Fibroblast of skin of left quadriceps (primary cell): ENCODE results near the gene GPR78.

Source experiments
- DNase-seq, 2 experiments: peaks; one replicate each; pipeline ENCODE4 v3.0.0-alpha.2; 2013; ENCODE audit warnings: low read depth in 2 of 2

GPR78 gene

DNA sequence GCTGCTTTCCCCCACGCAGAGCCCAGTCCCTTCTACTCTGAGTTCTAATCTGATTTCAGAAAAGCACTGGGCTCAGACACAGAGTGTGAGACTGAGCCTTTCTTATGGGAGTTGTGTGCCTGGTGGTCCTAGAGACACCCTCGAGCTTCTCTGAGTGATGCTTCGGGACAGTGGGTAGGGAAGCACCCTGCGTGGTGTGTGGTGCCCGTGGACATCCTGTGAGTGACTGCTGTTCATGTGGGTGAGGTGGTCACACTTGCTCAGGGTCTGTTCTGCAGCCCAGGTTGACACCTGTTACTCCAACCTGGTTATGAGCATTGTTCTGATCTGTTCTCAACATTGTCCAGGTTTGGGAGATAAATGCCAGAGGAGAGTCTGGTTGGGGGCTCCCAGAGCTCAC lies 6.1 kb downstream of the GPR78 start:
- DNase-seq, result no peak

DNA sequence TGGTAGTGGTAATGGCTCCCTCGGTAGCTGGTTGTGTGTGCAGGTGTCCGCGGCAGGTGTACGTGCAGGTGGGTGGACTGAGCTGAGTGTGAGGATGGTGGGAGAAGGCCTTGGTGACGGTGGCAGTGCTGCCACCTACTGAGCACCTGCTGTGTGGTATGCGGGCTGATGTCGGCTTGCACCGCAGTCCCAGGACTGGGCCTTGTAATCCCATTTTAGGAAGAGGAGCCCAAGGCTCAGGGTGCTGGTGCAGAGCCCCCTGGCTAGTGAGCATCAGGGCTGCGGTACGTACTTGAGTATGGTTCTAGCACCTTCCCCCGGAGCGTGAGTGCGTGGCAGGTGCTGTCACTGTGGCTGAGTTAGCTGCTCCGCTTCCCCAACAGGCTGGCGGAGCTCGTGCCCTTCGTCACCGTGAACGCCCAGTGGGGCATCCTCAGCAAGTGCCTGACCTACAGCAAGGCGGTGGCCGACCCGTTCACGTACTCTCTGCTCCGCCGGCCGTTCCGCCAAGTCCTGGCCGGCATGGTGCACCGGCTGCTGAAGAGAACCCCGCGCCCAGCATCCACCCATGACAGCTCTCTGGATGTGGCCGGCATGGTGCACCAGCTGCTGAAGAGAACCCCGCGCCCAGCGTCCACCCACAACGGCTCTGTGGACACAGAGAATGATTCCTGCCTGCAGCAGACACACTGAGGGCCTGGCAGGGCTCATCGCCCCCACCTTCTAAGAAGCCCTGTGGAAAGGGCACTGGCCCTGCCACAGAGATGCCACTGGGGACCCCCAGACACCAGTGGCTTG lies 6.7 kb downstream of the GPR78 start:
- DNase-seq, result no peak

DNA sequence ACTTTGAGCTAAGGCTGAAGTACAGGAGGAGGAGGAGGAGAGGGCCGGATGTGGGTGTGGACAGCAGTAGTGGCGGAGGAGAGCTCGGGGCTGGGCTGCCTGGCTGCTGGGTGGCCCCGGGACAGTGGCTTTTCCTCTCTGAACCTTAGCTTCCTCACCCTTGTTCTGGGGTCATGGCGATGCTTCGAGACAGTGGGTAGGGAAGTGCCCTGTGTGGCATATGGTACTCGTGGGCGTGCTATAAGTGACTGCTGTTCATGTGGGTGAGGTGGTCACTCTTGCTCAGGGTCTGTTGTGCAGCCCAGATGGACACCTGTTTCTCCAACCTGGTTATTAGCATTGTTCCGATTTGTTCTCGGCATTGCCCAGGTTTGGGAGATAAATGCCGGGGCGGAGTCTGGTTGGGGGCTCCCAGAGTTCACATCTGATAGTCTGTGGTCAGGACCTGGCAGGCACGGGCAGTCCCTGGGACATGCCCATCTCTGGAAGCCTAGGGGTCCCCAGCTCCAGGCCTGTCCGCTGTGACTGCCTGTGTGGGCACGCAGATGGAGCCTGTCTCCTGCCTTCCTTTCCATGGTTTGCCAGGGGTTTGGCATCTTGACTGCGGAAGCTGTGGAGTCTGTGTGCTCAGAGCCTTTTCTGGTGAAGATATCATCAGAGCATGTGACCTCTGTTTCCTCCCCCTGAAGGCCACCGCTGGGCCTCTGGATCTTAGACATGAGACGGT lies 7.4 kb downstream of the GPR78 start:
- no peak for DNase-seq

DNA sequence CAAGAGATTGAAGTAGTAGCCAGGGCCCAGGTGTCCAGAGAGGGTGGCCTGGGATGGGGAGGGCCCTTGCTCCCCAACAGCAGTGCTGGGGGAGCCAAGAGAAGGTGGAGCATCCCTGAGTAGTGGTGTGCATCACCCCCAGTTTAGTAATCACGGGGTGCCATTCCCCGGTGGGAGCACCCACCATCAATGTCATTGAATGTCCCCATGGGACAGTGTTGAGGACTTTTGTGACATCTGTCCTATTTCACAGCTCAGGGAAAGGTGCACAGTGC lies 7.9 kb downstream of the GPR78 start:
- no peak for DNase-seq

DNA sequence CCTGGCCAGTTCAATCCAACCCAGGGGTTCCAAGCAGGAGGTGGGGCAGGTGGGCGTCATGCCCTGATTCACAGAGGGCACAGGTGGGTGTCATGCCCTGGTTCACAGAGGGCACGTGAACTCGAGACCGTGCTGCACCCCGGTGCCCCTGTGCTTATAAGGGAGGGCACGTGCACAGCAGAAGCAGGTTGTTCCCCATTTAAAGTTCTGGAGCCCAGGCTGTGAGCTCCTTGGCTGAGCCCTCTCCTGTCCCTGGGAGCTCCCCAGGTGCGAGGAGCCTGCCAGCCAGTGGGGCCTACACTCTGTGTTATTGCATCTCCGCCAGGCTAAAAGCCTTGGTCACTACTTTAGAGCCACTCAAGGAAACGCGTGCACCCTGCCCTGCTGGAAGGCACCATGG lies 9.1 kb downstream of the GPR78 start:
- no peak for DNase-seq

DNA sequence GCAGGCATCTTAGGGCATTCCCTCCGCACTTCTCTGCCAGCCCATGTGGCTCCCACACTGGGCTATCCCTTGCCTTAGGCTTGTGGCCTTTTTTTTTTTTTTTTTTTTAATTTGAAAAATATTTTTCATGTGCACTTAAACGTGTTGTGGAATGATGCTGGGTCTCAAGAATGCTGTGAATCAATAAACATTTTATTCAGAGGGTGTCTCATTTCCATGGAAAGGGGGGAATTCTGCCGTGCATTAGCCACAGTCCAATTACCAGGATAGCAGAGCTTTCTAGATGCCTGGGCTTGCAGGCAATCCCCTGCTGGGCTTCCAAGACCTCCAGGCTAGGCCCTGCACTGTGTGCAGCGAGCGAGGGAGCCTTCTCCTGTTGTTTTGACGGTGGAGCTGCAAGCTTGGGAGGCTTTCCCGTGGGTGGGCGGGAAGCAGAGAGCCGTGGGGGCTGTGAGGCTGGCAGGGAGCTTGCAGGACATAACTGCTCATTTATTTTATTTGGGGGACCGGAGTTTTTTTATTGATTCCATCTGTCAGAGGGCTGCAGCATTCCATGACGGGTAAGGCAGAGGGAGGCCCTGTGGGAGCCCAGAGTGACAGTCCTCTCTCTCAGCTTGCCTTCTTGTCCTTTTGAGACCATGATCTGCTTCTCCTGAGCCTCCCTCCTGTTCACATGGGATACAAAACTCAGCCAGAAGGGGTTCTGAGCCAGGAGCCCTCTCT lies 9.8 kb downstream of the GPR78 start:
- peak; percentile 62 to 63 for DNase-seq

DNA sequence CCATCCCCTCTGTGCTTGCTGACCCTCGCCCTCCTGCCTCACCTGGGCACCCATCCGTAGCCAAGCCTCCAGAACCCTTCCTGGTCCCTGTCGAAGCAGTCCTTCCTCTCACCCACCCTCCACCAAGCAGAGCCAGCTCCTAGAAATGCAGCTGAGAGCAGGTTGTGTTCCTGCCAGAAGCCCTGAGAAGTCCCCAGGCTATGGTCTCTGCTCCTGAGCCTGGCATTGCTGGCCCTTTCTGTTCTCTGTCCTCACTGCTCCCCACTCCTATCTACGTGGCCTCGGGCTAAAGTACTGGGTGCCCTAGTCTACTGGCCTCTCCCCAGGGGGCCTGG lies 10.3 kb downstream of the GPR78 start:
- no peak for DNase-seq

DNA sequence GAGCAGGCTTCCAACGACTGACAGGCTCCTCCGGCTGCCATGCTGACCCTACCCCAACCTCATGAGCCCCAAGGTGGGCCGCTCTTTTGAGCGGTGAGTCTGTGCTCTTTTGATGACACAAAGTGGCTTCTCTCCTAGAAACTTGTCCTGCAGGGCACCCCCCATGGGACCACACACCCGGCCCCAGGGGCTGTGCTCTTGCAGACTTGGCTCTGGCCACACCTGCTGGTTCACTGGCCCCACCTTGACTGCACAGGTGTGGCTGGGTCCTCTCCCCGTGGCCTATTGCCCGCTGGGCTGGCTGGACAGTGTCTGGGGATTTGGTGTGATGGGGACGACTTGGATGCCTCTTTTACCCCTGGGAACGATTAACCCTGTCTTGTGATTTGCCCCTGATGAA lies 10.9 kb downstream of the GPR78 start:
- DNase-seq, result no peak

DNA sequence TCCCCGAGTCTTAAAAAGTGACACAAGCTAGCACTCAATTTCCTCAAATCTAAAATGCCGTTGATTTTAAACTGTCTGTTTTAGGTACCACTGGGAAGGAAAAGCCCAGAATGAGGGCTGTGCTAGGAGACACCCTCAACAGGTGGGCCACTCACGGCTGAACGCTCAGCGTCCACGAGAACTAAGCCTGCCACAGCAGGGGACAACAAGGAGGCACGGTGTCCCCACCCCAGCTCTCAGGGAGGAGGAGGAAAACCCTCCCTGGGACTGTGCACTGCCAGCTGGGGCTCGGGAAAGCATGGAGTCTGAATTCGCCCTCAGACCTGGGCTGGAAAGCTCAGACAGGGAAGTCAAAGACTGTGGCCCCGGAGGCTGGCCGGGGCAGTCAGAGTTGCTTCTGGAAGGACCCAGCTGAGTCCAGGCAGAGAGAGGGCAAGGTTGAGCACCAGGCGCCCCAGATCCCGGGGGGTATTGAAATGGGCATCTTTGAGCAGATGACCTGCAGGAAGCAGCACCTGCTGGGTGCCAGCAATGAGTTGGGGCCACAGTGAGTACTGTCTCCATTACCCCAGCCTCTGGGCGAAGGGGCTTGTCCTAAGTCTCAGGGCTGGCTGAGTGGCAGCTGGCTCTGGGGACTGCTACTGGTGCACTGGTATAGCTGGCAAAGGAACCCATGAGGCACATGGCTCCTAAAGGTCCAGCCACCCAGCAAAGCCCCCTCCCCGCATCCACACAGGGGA lies 11.6 kb downstream of the GPR78 start:
- DNase-seq, result no peak

DNA sequence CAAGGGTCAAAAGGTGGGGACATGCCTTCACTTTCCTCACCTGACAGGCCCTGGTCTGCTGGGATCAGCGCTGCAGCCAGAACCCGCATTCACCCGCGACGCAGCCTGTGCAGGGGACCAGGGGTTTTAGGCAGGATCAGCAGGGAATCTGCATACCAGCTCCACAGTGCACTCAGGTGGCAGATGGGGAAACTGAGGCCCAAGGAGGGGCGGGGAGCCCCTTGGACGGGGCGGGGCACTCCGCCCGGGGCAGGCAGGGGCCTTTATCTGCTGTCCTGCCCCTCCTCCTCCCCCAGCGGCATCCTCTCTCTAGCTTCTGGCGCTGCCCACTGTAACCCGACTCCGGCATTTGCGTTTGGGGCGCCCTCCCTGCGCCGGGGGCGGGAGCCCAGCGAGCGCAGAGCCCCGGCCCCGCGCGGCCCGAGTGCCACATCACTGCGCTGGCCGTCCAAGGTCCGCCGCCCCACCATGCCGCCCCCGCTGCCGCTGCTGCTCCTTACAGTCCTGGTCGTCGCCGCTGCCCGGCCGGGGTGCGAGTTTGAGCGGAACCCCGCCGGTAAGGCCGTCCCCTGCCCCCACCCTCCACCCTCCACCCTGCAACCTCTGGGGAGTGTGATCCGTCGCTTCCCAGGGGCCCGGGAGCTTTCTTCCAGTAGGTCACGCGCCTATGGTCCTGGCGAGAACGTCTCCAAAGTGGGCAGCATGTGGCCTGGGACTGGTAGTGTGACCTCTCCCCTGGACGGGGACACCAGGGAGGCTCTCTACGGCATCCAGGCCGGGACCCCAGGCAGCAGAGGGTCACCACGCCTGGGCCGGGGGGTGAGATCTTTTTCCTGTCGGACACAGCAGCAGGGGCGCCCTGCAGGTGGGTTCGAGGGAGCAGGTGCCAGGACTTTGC lies 12.4 kb downstream of the GPR78 start, which contains the start of gene CPZ:
TSS of gene CPZ (plus strand) at position 400 of the 898 bp plus-strand sequence. CDS start at position 469, 69 bp downstream.
- peak in 1 of 2 experiments; percentile 1 for DNase-seq

DNA sequence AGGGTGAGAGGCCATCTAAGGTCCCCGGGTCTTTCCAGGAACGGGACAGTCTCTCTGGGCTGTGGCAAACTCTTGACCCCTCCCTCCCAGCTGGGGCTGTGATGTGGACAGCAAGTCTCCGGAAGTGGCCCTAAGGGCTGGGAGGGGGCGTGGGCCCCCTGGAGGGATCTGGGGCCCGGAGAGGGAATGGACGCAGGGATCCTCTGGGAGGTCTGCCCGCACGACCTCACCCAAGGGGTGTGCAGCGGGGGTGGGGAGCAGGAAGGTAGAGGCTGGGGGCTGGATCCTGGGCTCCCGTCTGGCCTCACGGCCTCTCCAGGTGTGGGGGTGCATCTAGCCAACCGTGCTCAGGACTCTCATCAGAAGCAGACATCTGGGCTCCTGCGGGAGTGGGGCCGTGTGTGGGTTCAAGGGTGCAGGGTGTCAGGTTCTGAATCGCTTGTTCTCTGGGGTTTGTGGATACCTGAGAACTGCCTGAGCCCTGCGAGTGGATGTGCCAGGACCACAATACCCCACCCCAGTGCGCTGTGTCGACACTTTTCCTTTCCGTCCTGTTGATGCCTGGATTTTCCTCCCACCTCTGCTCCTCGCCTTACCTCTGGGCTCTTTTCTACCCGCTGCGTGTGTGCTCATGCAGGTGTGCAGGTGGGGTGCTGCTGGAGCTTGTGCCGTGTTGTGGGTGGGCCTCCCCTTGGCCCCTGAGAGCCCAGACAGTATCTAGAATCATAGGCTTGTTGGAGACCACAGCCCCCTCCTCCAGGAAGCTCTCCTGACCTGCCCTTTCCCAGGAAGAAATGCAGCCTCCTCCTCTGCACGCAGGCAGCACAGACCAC lies 13.3 kb downstream of the GPR78 start:
- no peak for DNase-seq

DNA sequence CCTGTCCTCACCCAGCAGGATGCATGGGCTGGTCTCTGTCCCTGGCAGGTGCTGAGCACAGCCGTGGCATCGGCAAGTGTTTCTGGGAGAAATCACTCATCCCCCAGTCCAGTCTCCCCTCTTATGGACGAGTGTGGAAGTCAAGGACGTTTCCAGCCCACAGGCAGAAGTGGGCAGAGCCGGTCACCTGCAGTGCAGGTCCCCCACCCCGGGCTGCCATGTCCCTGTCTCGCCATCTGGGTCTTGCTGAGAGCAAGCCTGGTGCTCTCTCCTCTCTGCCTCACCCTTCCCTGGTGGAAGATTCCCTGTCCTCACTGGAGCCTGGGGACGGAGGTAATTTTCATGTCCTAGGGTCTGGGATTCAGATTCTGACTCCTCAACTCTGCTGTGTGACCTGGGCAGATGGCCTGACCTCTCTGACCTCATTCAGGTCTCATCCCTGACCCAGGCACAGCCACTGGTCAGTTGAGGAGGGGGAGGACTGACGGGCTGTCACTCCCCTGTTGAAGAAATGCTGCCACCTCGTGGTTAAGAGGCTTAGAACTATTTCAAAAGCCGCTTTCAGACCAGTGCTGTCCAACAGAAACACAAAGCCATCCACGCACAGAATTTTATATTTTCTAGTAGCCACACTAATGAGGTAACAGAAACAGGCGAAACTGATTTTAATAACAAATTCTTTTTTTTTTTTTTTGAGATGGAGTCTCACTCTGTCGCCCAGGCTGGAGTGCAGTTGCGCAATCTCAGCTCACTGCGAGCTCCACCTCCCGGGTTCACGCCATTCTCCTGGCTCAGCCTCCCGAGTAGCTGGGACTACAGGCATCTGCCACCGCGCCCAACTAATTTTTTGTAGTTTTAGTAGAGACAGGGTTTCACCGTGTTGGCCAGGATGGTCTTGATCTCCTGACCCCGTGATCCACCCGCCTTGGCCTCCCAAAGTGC lies 14.2 kb downstream of the GPR78 start:
- DNase-seq, result peak; percentile 20 to 29

DNA sequence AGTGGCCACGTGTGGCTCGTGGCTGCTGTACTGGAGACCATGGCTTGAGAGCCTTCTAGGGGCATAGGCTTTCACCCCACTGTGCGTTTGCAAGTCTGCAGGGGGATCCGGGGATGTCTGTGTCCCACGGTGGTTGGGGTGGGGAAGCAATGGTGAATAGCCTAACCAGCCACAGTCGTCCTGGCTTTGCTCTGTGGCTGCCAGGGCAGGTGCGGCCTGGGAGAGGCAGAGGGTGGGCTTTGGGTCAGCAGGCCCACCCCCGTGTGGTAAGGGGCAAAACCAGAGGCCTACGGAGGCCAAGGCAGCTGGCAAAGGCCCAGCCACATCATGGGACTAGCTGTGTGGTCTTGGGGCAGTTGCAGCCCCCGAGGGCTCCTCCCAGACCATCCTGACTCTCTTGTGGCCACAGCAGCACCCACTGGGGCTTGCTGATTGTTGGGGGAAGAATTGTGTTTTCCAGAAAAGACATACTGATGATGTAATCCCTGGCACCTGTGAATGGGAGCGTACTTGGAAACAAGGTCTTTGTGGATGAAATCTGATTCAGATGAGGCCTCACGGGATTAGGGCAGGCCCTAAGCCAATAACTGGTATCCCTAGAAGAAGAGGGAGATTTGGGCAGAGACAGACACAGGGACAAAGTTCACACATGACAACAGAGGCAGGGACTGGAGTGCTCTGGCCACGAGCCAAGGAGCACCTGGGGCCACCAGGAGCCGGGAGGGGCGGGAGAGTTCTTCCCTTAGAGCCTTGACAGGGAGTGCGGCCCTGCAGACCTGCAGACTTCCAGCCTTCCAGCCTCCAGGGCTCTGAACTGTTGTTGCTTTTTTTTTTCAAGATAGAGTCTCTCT lies 15.3 kb downstream of the GPR78 start:
- DNase-seq, result no peak

DNA sequence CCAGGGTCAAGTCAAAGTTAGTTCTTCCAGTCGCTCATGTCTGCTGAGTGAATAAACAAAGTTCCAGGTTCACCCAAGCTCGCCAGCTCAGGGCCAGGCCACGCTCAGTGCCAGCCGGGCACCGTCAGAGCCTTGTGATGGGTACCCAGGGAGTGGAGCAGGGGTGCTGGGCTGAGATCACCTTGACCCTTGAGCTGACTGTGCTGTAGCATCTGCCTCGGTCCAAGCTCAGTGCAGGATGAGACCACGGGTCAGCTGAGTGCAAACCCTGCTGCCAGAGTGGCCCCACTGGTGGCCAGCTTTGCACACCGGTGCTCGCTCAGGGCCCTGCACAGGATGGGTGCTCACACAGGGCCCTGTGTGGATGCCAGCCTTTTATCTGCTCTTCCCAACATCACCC lies 16.7 kb downstream of the GPR78 start:
- DNase-seq, result no peak

DNA sequence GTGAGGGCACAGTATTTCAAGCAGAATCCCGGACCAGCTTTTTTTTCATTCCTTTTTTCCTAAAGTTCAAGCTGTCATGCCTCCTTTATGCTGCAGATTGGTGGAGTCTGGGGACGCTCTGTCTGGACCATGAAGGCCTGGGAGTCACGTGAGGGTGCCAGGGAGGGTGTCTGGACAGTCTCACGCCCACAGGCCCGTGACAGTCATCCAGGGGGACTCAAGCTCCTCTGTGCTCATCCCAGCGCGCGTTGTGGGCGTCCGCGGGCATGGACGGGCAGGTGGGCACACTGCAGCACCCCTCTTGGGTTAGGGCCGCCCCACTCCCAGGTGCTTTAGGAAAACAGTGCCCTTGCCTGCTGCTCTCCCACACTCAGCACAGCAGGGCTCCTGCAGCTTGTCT lies 17.1 kb downstream of the GPR78 start:
- DNase-seq, result no peak

DNA sequence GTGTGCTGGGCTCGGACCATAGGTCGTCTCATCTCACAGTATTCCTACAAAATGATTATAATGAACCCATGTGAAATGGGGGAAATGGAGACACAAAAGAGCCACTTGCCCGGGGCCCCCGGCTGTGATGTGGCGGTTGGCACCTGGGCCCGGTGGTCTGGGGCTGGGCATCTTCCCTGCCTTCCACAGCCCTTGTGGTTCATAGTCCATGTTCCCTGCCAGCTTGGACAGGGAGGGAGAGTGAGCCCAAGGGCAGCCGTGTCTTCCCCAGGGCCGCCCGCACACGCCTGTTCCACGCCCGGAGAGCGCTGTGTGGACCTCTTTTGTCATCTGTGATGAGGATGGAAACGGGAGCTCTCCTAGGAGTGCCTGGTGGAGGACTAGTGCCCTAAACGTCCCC lies 17.6 kb downstream of the GPR78 start:
- no peak for DNase-seq

DNA sequence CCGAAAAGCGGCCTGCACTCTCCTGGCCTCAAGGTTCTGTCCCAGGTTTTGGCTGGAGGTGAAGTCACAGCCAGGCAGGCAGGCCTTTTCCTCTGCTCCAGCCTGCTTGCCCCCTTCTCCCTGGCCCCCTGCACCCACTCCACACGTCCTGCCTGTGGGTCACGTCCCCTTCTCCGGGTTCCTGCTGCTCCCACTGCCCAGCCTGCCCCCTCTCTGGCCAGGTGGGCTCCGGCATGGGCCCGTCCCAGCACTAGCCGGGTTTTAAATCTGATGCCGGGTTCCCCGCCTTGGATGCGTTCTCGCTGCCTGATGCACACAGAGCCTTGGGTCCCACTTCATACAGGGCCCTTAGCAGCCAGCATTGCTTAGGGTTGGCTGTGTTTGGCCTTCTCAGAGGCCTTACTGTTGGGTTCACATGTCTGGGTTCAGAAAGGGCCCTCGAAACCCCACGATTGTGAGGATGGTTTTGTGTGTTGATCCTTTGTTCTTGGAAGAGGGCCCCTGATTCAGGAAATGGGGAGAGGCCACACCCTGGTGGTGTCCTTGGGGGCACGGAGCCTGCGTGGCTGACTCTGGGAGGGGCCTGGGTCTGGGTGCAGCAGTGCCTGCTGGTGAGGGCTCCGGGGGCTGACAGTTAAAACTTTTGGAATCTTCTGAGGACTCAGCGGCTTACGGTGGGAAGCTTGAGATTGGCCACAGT lies 18.3 kb downstream of the GPR78 start:
- no peak for DNase-seq

DNA sequence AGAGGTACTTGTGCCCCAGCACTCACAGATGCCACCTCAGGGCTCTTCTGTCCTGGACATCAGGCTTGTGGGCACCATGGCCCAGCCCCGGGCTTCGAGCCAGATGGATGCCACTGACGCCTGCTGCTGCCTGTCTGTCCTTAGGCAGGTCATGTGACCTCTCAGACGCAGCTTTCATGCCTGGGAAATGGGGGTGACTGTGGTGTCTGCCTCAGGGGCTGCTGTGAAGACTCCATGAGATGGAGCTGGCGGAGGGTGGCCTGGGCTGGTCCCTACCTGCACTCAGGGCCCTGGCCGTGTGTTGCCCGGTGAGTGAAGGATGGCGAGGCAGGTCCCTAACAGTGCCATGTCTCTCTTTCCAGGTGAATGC lies 18.9 kb downstream of the GPR78 start:
- no peak for DNase-seq
